Adrenal gland (tissue), 12 donors: ENCODE data around the gene CHST14. TPM values are rescaled to one million over a fixed set of nuclear protein-coding genes. Genes with fewer than 3 reads are reported as not detected.

ENCODE experiments used
- DNase-seq, 7 donors: peaks; one replicate each; pipeline ENCODE4 v3.0.0-alpha.2; 2019 to 2020
- H3K27ac ChIP-seq, 5 donors: fragments of 200-600 bp; sonication (generic) in 4 of 5; 1 replicate in 3 of 5; 2 replicates in 2 of 5; pipeline versions ENCODE4 v1.5.1 to v1.8.0; 2016 to 2020; ENCODE audit warnings: mild to moderate bottlenecking in 1 of 5
- H3K27me3 ChIP-seq: fragments of 200-600 bp; 2 replicates; pipeline ENCODE4 v1.8.0; 2021
- H3K36me3 ChIP-seq, 2 donors: fragments of 200-600 bp; replicated peaks in 1 of 2; 1 replicate in 1 of 2; 2 replicates in 1 of 2; pipeline versions ENCODE4 v1.5.1 to v1.8.0; 2018 to 2022
- H3K4me1 ChIP-seq, 2 donors: fragments of 200-600 bp; replicated peaks in 1 of 2; 1 replicate in 1 of 2; 2 replicates in 1 of 2; pipeline versions ENCODE4 v1.5.1 to v1.8.0; 2018 to 2021
- H3K4me3 ChIP-seq, 4 donors: fragments of 200-600 bp; sonication (generic) in 3 of 4; one replicate each; pipeline ENCODE4 v1.5.1; 2016 to 2018
- H3K9me3 ChIP-seq, 3 donors: fragments of 200-600 bp; sonication (generic) in 1 of 3; replicated peaks in 1 of 3; 1 replicate in 2 of 3; 2 replicates in 1 of 3; pipeline versions ENCODE4 v1.5.1 to v1.8.0; 2016 to 2021
- POLR2A ChIP-seq, 2 donors: fragments of 450-650 bp; IDR thresholded peaks; one replicate each; pipeline ENCODE4 v1.6.1; 2017; ENCODE audit warnings: antibody characterized with exemption in 2 of 2, mild to moderate bottlenecking in 2 of 2, moderate library complexity in 1 of 2
- WGBS, 4 donors: extraction: QIAGEN DNeasy Blood & Tissue Kit in 2 of 4; methylation state at CpG; one replicate each; pipeline versions ENCODE4 v1.1.5 to v1.1.7; 2013 to 2017; 5-methylcytosine and 5-hydroxymethylcytosine counted together
- intact Hi-C, 2 donors: fragments of 100-400 bp; cut with DNase I; formaldehyde crosslinking; loops; one replicate each; pipeline versions ENCODE4 v1.14.1 to v1.15.0; 2022 to 2023
- polyA plus RNA-seq, 3 donors: library from polyadenylated mRNA; stranded (reverse); fragments of 200-250 nt in 2 of 3; fragments of 350-450 nt in 1 of 3; fragmentation: Illumina TruSeq in 1 of 3; extraction: RNeasy Lipid Tissue Mini Kit (QIAGEN cat#74804) in 1 of 3; gene quantifications; one replicate each; pipeline ENCODE4 v1.2.3, GENCODE V29; 2013 to 2014
- total RNA-seq, 9 donors: library from RNA; depleted of rRNA in 4 of 9; stranded (reverse); fragments of >200 nt in 4 of 9; fragments of 120-200 nt in 1 of 9; fragmentation: NEBNext Ultra II Directional in 1 of 9; extraction: Animal tissue kit (Norgen Biotek cat#: 25700) in 1 of 9; gene quantifications; one replicate each; pipeline versions ENCODE4 v1.1.0 to v1.2.4, GENCODE V29; 2013 to 2023
- TF ChIP-seq, protein P1 (sequence below), 6 experiments: fragments of 450-650 bp in 4 of 6; fragments of 200-600 bp in 2 of 6; sonication (generic) in 1 of 6; IDR thresholded peaks; 1 replicate in 5 of 6; 2 replicates in 1 of 6; pipeline versions ENCODE4 v1.5.1 to v1.8.0; 2016 to 2021; ENCODE audit warnings: antibody characterized with exemption in 6 of 6, mild to moderate bottlenecking in 2 of 6, moderate library complexity in 1 of 6
- donor health status: healthy with polysubstance abuse.
- donor health status: Bipolar disorder and iron deficiency.
- donor health status: DM: yes; HTN: yes; CAD: no.
- donor health status: DM: no; HTN: no; CAD: no.
- donor health status: DM: no; HTN: no; CAD: no.
- donor health status: DM: yes; HTN: yes; CAD: no.

The CHST14 gene
- total and polyA plus RNA-seq, 12 donors, result 5.0 to 20.6 (median 10.0) TPM

DNA sequence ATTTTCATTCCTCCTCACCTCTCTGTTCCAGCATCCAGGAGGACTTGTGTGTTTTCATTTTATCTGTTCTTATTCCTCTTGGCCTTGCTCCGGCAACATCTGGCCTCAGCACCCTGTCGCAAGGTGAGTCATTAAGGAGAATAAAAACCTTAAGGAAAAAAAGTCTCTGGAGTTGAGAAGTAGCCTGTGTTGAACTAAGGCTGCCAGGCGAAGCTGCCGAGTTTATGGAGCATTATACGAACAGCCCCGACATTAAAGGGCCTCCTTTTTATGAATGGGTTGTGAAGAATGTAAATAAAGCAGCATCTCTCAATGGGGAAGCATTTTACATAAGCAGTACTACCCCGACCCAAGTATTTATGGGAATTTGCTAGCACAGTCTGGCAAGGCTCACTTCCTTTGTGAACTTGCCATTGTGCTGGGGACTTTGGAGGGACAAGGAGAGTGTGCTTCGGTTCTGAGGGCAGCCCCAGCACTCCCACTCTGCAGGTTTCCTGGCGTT is 25.3 kb upstream of the CHST14 start:
- Histone ChIP-seq H3K4me3 (no peak overlapping the region), H3K9me3 (no peaks in the 10 kb centered on the region), H3K4me1 (peaks cover 26 to 40% of the 10 kb centered on the region in 2 donors), H3K27ac (peak overlapping the region in 1 of 5 donors; percentile 39), H3K27me3 (no peaks in the 10 kb centered on the region), H3K36me3 (no peaks in the 10 kb centered on the region)
- WGBS, 4 donors, result 37 to 53% (median 47%) methylated on average over 9 of the region's 9 CpGs
- DNase-seq, result no peak
- TF ChIP-seq, protein P1, sequence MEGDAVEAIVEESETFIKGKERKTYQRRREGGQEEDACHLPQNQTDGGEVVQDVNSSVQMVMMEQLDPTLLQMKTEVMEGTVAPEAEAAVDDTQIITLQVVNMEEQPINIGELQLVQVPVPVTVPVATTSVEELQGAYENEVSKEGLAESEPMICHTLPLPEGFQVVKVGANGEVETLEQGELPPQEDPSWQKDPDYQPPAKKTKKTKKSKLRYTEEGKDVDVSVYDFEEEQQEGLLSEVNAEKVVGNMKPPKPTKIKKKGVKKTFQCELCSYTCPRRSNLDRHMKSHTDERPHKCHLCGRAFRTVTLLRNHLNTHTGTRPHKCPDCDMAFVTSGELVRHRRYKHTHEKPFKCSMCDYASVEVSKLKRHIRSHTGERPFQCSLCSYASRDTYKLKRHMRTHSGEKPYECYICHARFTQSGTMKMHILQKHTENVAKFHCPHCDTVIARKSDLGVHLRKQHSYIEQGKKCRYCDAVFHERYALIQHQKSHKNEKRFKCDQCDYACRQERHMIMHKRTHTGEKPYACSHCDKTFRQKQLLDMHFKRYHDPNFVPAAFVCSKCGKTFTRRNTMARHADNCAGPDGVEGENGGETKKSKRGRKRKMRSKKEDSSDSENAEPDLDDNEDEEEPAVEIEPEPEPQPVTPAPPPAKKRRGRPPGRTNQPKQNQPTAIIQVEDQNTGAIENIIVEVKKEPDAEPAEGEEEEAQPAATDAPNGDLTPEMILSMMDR (IDR thresholded peaks at IDR 0.05), result no peak
- TF ChIP-seq POLR2A (IDR thresholded peaks at IDR 0.05), result no peak
- intact Hi-C loops, result no loop called here

GRCh38 chr15:40446144-40446543 is 24.6 kb upstream of the CHST14 start:
- no peak overlapping the region for H3K27ac ChIP-seq
- 60 to 80% (median 62%) methylated on average over 1 to 3 of the region's 3 CpGs; no CpG with 5 or more reads in 1 of the 4 donors for WGBS, 4 donors
- H3K4me1 ChIP-seq, result peaks cover 26 to 40% of the 10 kb centered on the region in 2 donors
- TF ChIP-seq, protein P1 (IDR thresholded peaks at IDR 0.05), result no peak
- no peak for TF ChIP-seq POLR2A (IDR thresholded peaks at IDR 0.05)
- peak in 1 of 7 donors; percentile 20 for DNase-seq
- intact Hi-C loops, result no loop called here
- H3K9me3 ChIP-seq, result no peaks in the 10 kb centered on the region
- no peaks in the 10 kb centered on the region for H3K27me3 ChIP-seq
- H3K4me3 ChIP-seq, result no peak overlapping the region
- H3K36me3 ChIP-seq, result no peaks in the 10 kb centered on the region

GRCh38 chr15:40448354-40448753 is 22.4 kb upstream of the CHST14 start:
- no peak overlapping the region for H3K27ac ChIP-seq
- no peaks in the 10 kb centered on the region for H3K36me3 ChIP-seq
- H3K27me3 ChIP-seq, result no peaks in the 10 kb centered on the region
- WGBS, 4 donors, result 87 to 96% (median 93%) methylated on average over 4 of the region's 4 CpGs
- H3K9me3 ChIP-seq, result no peaks in the 10 kb centered on the region
- peaks cover 15 to 32% of the 10 kb centered on the region in 2 donors for H3K4me1 ChIP-seq
- DNase-seq, result no peak
- intact Hi-C loops, result no loop called here
- no peak overlapping the region for H3K4me3 ChIP-seq
- no peak for TF ChIP-seq POLR2A (IDR thresholded peaks at IDR 0.05)
- TF ChIP-seq, protein P1 (IDR thresholded peaks at IDR 0.05), result no peak

- no peaks in the 10 kb centered on the region for H3K9me3 ChIP-seq
- no peaks in the 10 kb centered on the region for H3K36me3 ChIP-seq
- TF ChIP-seq, protein P1 (IDR thresholded peaks at IDR 0.05), result no peak
- TF ChIP-seq POLR2A (IDR thresholded peaks at IDR 0.05), result no peak
- H3K4me3 ChIP-seq, result no peak overlapping the region
- intact Hi-C loops, result no loop called here
- H3K27ac ChIP-seq, result no peak overlapping the region
- H3K27me3 ChIP-seq, result no peaks in the 10 kb centered on the region
- H3K4me1 ChIP-seq, result peaks cover 10 to 28% of the 10 kb centered on the region in 2 donors
- no peak for DNase-seq
These were observed 21.5 kb upstream of the CHST14 start for GRCh38 chr15:40449275-40449674.
